Activated CD4-positive, CD25-positive, alpha-beta regulatory T cell treated with anti-CD3 and anti-CD28 coated beads, Interleukin-2, amount 50 U/mL, for 24 hours (primary cell): ENCODE data around the gene CNDP1.

Experiments used
- ATAC-seq, 2 donors: fragments of 150-1000 bp; cut with Tn5 transposase; one replicate each; pipeline ENCODE4 v1.10.0; 2021; ENCODE audit warnings: mild to moderate bottlenecking in 1 of 2, moderate library complexity in 1 of 2

The CNDP1 gene

DNA sequence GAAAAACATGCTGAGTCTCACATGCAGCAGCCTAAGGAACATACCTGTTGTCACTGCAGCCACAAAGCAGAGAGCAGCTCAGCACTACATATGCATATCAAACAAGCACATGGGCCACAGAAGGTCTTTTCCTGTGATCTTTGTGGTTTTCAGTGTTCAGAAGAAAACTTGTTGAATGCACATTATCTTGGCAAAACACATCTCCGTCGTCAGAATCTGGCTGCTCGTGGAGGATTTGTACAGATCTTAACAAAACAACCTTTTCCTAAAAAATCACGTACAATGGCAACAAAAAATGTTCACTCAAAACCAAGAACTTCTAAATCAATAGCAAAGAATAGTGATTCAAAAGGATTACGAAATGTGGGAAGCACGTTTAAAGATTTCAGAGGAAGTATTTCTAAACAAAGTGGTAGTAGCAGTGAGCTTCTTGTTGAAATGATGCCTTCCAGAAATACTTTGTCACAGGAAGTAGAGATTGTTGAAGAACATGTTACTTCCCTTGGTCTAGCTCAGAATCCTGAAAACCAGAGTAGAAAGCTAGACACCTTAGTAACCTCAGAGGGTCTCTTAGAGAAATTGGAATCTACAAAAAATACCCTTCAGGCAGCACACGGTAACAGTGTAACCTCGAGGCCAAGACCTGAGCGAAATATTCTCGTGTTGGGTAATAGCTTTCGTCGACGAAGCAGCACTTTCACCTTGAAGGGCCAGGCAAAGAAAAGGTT, 97.5 kb downstream of the CNDP1 start:
- ATAC-seq = no peak

GRCh38 chr18:74632351-74632679, 98.0 kb downstream of the CNDP1 start:
- no peak for ATAC-seq

- ATAC-seq = no peak
Observed at GRCh38 chr18:74632856-74633255, 98.6 kb downstream of the CNDP1 start.

GRCh38 chr18:74633652-74634352, 99.5 kb downstream of the CNDP1 start:
- ATAC-seq = no peak

DNA sequence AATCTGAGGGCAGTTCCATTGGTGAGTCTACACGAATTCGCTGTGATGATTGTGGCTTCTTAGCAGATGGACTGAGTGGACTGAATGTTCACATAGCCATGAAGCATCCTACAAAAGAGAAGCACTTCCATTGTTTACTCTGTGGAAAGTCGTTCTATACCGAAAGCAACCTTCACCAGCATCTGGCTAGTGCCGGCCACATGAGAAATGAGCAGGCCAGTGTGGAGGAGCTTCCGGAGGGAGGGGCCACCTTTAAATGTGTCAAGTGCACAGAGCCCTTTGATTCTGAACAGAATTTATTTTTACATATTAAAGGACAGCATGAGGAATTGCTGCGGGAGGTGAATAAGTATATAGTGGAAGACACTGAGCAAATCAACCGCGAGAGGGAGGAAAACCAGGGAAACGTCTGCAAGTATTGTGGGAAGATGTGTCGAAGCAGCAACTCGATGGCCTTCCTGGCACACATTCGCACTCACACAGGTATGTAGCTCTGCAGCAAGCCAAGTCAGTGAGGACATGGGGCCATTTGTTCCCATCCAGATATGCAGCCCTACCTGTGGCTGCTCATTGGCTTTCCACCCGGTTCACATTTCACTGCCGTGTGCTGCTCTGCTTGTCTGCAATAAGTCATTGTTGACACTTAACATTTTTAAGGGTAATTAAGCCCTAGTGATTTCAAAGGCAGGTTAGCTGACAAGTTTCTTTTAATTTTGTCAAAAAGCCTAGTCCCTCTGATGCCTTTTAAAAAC, 101.1 kb downstream of the CNDP1 start:
- ATAC-seq = no peak
